Measurements from ENCODE around the gene NPEPPS.

NPEPPS gene

GRCh38 chr17:47603830-47604597, 73.1 kb downstream of the NPEPPS start:
- H3K27ac ChIP-seq = no peak overlapping the region; the same call in 1 of the 2 replicates
- DNase-seq (ENCODE audit: low read depth, low spot score) = no peak
- no peak overlapping the region for H3K9ac ChIP-seq (ENCODE audit: insufficient read length)
- no peak for TF ChIP-seq FOXP2 (optimal IDR thresholded peaks at IDR 0.05; ENCODE audit: control extremely low read depth, extremely low read length, insufficient read depth)
- no peak for TF ChIP-seq POLR2AphosphoS5 (IDR thresholded peaks at IDR 0.05; ENCODE audit: borderline replicate concordance, low read depth, low read length)
- H3K9me3 ChIP-seq (ENCODE audit: low read depth, low read length) = no peaks in the 10 kb centered on the region
- H3K36me3 ChIP-seq (ENCODE audit: insufficient read depth, low read length) = peaks cover 45% of the 10 kb centered on the region
- H3K4me3 ChIP-seq = no peak overlapping the region

- no peak for DNase-seq (ENCODE audit: low read depth, low spot score)
- peaks cover 40% of the 10 kb centered on the region for H3K36me3 ChIP-seq (ENCODE audit: insufficient read depth, low read length)
- TF ChIP-seq EZH2 (IDR thresholded peaks at IDR 0.05) = no peak
- no peak for TF ChIP-seq POLR2AphosphoS5 (IDR thresholded peaks at IDR 0.05; ENCODE audit: borderline replicate concordance, low read depth, low read length)
- no peak for TF ChIP-seq FOXP2 (optimal IDR thresholded peaks at IDR 0.05; ENCODE audit: control extremely low read depth, extremely low read length, insufficient read depth)
- no peak overlapping the region for H3K9ac ChIP-seq (ENCODE audit: insufficient read length)
- H3K27ac ChIP-seq = peak overlapping the region; percentile 3
- H3K9me3 ChIP-seq (ENCODE audit: low read depth, low read length) = no peaks in the 10 kb centered on the region
- H3K4me3 ChIP-seq = no peak overlapping the region
Observed at GRCh38 chr17:47604598-47604927, 73.7 kb downstream of the NPEPPS start.

GRCh38 chr17:47605011-47605410, 74.1 kb downstream of the NPEPPS start:
- TF ChIP-seq POLR2AphosphoS5 (IDR thresholded peaks at IDR 0.05; ENCODE audit: borderline replicate concordance, low read depth, low read length) (no peak), EZH2 (IDR thresholded peaks at IDR 0.05) (no peak), FOXP2 (optimal IDR thresholded peaks at IDR 0.05; ENCODE audit: control extremely low read depth, extremely low read length, insufficient read depth) (no peak)
- Histone ChIP-seq H3K4me3 (no peak overlapping the region), H3K36me3 (ENCODE audit: insufficient read depth, low read length) (peaks cover 35% of the 10 kb centered on the region), H3K9me3 (ENCODE audit: low read depth, low read length) (no peaks in the 10 kb centered on the region), H3K27ac (peak overlapping the region; percentile 3), H3K9ac (ENCODE audit: insufficient read length) (no peak overlapping the region)
- no peak for DNase-seq (ENCODE audit: low read depth, low spot score)

- no peak for DNase-seq (ENCODE audit: low read depth, low spot score)
- TF ChIP-seq EZH2 (IDR thresholded peaks at IDR 0.05) (no peak), FOXP2 (optimal IDR thresholded peaks at IDR 0.05; ENCODE audit: control extremely low read depth, extremely low read length, insufficient read depth) (no peak), POLR2AphosphoS5 (IDR thresholded peaks at IDR 0.05; ENCODE audit: borderline replicate concordance, low read depth, low read length) (no peak)
- no peak overlapping the region for H3K27ac ChIP-seq
- peaks cover 21% of the 10 kb centered on the region for H3K36me3 ChIP-seq (ENCODE audit: insufficient read depth, low read length)
- no peak overlapping the region for H3K4me3 ChIP-seq
- no peaks in the 10 kb centered on the region for H3K9me3 ChIP-seq (ENCODE audit: low read depth, low read length)
- H3K9ac ChIP-seq (ENCODE audit: insufficient read length) = no peak overlapping the region
Observed at GRCh38 chr17:47607481-47607880, 76.6 kb downstream of the NPEPPS start.

- H3K9ac ChIP-seq (ENCODE audit: insufficient read length) = no peak overlapping the region
- H3K4me3 ChIP-seq = no peak overlapping the region
- no peak for DNase-seq (ENCODE audit: low read depth, low spot score)
- peaks cover 28% of the 10 kb centered on the region for H3K36me3 ChIP-seq (ENCODE audit: insufficient read depth, low read length)
- H3K9me3 ChIP-seq (ENCODE audit: low read depth, low read length) = no peaks in the 10 kb centered on the region
- no peak overlapping the region for H3K27ac ChIP-seq
- TF ChIP-seq POLR2AphosphoS5 (IDR thresholded peaks at IDR 0.05; ENCODE audit: borderline replicate concordance, low read depth, low read length) = no peak
- no peak for TF ChIP-seq EZH2 (IDR thresholded peaks at IDR 0.05)
- no peak for TF ChIP-seq FOXP2 (optimal IDR thresholded peaks at IDR 0.05; ENCODE audit: control extremely low read depth, extremely low read length, insufficient read depth)
Observed at GRCh38 chr17:47611372-47612350, 80.8 kb downstream of the NPEPPS start.

- Histone ChIP-seq H3K36me3 (ENCODE audit: insufficient read depth, low read length) (peaks cover 49% of the 10 kb centered on the region), H3K9ac (ENCODE audit: insufficient read length) (no peak overlapping the region), H3K27ac (no peak overlapping the region), H3K4me3 (no peak overlapping the region), H3K9me3 (ENCODE audit: low read depth, low read length) (no peaks in the 10 kb centered on the region)
- peak; percentile 48 for DNase-seq (ENCODE audit: low read depth, low spot score)
- TF ChIP-seq POLR2AphosphoS5 (IDR thresholded peaks at IDR 0.05; ENCODE audit: borderline replicate concordance, low read depth, low read length) = no peak
- TF ChIP-seq FOXP2 (optimal IDR thresholded peaks at IDR 0.05; ENCODE audit: control extremely low read depth, extremely low read length, insufficient read depth) = no peak
- no peak for TF ChIP-seq EZH2 (IDR thresholded peaks at IDR 0.05)
Observed at GRCh38 chr17:47615766-47616424, 85.0 kb downstream of the NPEPPS start.

- no peak for DNase-seq (ENCODE audit: low read depth, low spot score)
- Histone ChIP-seq H3K9me3 (ENCODE audit: low read depth, low read length) (no peaks in the 10 kb centered on the region), H3K27ac (no peak overlapping the region), H3K36me3 (ENCODE audit: insufficient read depth, low read length) (peaks cover 43% of the 10 kb centered on the region), H3K9ac (ENCODE audit: insufficient read length) (no peak overlapping the region), H3K4me3 (no peak overlapping the region)
- TF ChIP-seq POLR2AphosphoS5 (IDR thresholded peaks at IDR 0.05; ENCODE audit: borderline replicate concordance, low read depth, low read length) (no peak), FOXP2 (optimal IDR thresholded peaks at IDR 0.05; ENCODE audit: control extremely low read depth, extremely low read length, insufficient read depth) (no peak), EZH2 (IDR thresholded peaks at IDR 0.05) (no peak)
Observed at GRCh38 chr17:47618410-47618809, 87.5 kb downstream of the NPEPPS start.
